ENCODE data around the gene A3GALT2. TPM values are rescaled to one million over a fixed set of nuclear protein-coding genes. Genes with fewer than 3 reads are reported as not detected.

Gene A3GALT2
- total and polyA plus RNA-seq, 12 donors: 0.25 TPM; not detected in 11

- DNase-seq: peak in 1 of 2 donors; percentile 58
- intact Hi-C loops (cut with DNase I): loop anchor here in 2 of 10 donors (2.0 to 5.0 kb wide), 2 partner anchors 16 to 52 kb away; no protein-coding TSS in a partner anchor
Observed at GRCh38 chr1:33349081-33349759, 28.3 kb upstream of the A3GALT2 start.

GRCh38 chr1:33348676-33349080, 27.8 kb upstream of the A3GALT2 start:
- 0 to 2% methylated on average over 11 of the region's 11 CpGs for WGBS, 2 donors
- no peaks in the 10 kb centered on the region for H3K9me3 ChIP-seq
- no peaks in the 10 kb centered on the region for H3K27me3 ChIP-seq
- no peak for TF ChIP-seq CTCF (IDR thresholded peaks at IDR 0.05)
- no peak for DNase-seq
- H3K4me3 ChIP-seq: peak overlapping the region; percentile 77 to 96 (median 90)
- peaks cover 0 to 39% (median 0%) of the 10 kb centered on the region in 9 donors for H3K36me3 ChIP-seq
- ATAC-seq: peak in 4 of 8 donors; percentile 7 to 26 (median 22)
- intact Hi-C loops (cut with DNase I): loop anchor here in 2 of 10 donors (2.0 to 5.0 kb wide), 2 partner anchors 16 to 51 kb away; no protein-coding TSS in a partner anchor
- H3K4me1 ChIP-seq: peaks cover 21 to 61% (median 54%) of the 10 kb centered on the region in 9 donors
- H3K27ac ChIP-seq: peak overlapping the region; percentile 98 to 100 (median 99)

More at GRCh38 chr1:33349081-33349759, 28.3 kb upstream of the A3GALT2 start:
- H3K27me3 ChIP-seq: no peaks in the 10 kb centered on the region
- WGBS, 2 donors: 0% methylated on average over 55 to 77 of the region's 78 CpGs
- H3K27ac ChIP-seq: peak overlapping the region; percentile 98 to 100 (median 99)
- peaks cover 0 to 40% (median 0%) of the 10 kb centered on the region in 9 donors for H3K36me3 ChIP-seq
- ATAC-seq: peak; percentile 4 to 56 (median 18)
- peaks cover 15 to 56% (median 49%) of the 10 kb centered on the region in 9 donors for H3K4me1 ChIP-seq
- TF ChIP-seq CTCF (IDR thresholded peaks at IDR 0.05): no peak
- H3K9me3 ChIP-seq: no peaks in the 10 kb centered on the region
- peak overlapping the region; percentile 77 to 96 (median 90) for H3K4me3 ChIP-seq

- H3K4me1 ChIP-seq: peaks cover 23 to 66% (median 59%) of the 10 kb centered on the region in 9 donors
- peaks cover 0 to 42% (median 0%) of the 10 kb centered on the region in 9 donors for H3K36me3 ChIP-seq
- H3K9me3 ChIP-seq: no peaks in the 10 kb centered on the region
- peak overlapping the region; percentile 77 to 96 (median 90) for H3K4me3 ChIP-seq
- intact Hi-C loops (cut with DNase I): loop anchor here in 2 of 10 donors (2.0 to 5.0 kb wide), 2 partner anchors 17 to 51 kb away; no protein-coding TSS in a partner anchor
- 17 to 22% methylated on average over 2 of the region's 2 CpGs for WGBS, 2 donors
- H3K27ac ChIP-seq: peak overlapping the region; percentile 98 to 100 (median 99)
- no peak for DNase-seq
- H3K27me3 ChIP-seq: no peaks in the 10 kb centered on the region
- TF ChIP-seq CTCF (IDR thresholded peaks at IDR 0.05): no peak
- no peak for ATAC-seq
Observed at GRCh38 chr1:33348194-33348593, 27.3 kb upstream of the A3GALT2 start.

GRCh38 chr1:33347650-33347992, 26.7 kb upstream of the A3GALT2 start:
- DNase-seq (peak; percentile 41 to 48), ATAC-seq (peak in 5 of 8 donors; percentile 19 to 39 (median 28))
- Histone ChIP-seq H3K36me3 (peaks cover 0 to 48% (median 3%) of the 10 kb centered on the region in 9 donors), H3K4me1 (peaks cover 25 to 72% (median 65%) of the 10 kb centered on the region in 9 donors), H3K27ac (peak overlapping the region; percentile 98 to 100 (median 99)), H3K4me3 (peak overlapping the region; percentile 5 to 96 (median 90)), H3K9me3 (no peaks in the 10 kb centered on the region), H3K27me3 (no peaks in the 10 kb centered on the region)
- WGBS, 2 donors: 10 to 12% methylated on average over 5 of the region's 5 CpGs
- no peak for TF ChIP-seq CTCF (IDR thresholded peaks at IDR 0.05)
- intact Hi-C loops (cut with DNase I): loop anchor here in 1 of 10 donors (5.0 kb wide), 1 partner anchor 50 kb away; no protein-coding TSS in a partner anchor
